Stimulated activated CD4-positive, alpha-beta T cell treated with anti-CD3 and anti-CD28 coated beads, Interleukin-12 subunit alpha, Interleukin-12 subunit beta, amount 100 ng/mL, for 4 hours (primary cell): ENCODE results near the gene VKORC1L1.
A peak's percentile ranks its signal among the peaks of the same experiment; 100 is the strongest.
"Not testable (repeated sequence)": the region's sequence is repeated elsewhere in the genome, so short reads cannot be mapped to it uniquely, and the experiment has no call there.

Source experiments
- DNase-seq: peaks from one replicate; pipeline ENCODE4 v3.0.0-alpha.2; 2020

VKORC1L1 gene

DNA sequence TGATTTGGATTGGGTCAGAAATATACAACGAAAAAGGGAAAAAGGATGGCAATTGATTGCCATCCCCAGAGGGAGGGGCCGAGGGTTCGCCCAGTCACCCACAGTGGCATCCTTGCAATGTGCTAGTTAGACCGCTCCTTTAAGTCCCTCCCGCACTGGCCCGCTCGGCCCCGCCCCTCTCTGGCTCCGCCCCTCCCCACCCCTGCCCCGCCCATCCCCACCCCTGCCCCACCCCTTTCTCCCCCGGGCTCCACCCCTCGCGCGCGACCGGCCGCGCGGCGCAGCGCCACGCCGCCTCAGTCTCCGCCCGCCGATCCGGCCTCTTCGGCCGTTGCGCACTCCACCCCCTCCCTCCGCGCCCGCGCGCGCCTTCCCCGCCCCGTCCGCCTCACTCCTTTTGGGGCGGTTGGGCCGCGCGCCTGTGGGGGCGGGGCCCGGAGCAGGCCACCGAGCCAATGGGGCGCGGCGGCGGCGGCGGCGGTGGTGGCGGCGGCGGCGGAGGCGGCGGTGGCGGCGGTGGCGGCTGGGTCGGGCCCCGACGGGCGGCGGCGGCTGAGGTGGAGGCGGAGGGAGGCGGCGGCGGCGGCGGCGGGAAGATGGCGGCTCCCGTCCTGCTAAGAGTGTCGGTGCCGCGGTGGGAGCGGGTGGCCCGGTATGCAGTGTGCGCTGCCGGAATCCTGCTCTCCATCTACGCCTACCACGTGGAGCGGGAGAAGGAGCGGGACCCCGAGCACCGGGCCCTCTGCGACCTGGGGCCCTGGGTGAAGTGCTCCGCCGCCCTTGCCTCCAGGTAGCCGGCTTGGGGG lies at the start of gene VKORC1L1:
VKORC1L1 (plus strand) TSS at position 299 of the 806 bp plus-strand sequence; CDS start at position 597, 298 bp downstream.
- peak; percentile 94 for DNase-seq

GRCh38 chr7:65827366-65827765 lies 45.5 kb upstream of the VKORC1L1 start:
- DNase-seq = no peak

DNA sequence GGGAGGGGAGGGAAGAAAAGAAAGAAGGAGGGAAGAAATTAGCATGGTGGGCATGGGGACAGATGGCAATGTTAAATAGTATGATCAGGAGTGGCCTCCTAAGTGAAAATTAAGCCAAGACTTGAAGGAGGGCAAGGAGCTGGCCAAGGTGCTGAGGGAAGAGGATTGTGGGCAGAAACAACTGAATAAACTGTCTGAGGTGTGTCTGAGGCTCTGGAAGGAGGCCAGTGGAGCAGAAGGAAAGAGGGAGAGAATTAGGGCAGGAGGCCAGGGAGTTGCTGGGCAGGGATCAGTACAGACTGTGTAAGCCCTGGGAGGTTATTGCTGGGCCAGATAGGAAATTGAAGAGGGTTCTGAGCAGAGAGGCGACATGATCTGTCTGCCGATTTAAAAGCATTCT lies 40.6 kb upstream of the VKORC1L1 start:
- no peak for DNase-seq

DNA sequence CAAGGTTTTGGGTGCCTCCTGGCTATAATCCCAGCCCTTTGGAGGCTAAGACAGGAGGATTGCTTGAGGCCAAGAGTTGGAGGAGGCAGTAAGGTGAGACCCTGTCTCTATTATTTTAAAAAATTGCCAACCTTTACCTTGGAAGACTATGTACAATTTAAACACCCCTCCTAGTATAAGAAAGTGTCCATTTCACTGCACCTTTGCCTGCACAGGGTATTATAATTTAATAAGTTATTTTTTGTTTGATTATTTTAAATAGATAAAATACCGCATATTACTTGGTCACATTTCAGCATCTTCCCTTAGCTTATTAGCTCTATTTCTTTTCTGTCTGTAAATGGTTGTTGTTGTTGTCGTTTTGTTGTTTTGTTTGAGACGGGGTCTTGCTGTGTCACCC lies 36.2 kb upstream of the VKORC1L1 start:
- not testable (repeated sequence) for DNase-seq

- DNase-seq = not testable (repeated sequence)
These were observed 35.3 kb upstream of the VKORC1L1 start for GRCh38 chr7:65837541-65837956.

DNA sequence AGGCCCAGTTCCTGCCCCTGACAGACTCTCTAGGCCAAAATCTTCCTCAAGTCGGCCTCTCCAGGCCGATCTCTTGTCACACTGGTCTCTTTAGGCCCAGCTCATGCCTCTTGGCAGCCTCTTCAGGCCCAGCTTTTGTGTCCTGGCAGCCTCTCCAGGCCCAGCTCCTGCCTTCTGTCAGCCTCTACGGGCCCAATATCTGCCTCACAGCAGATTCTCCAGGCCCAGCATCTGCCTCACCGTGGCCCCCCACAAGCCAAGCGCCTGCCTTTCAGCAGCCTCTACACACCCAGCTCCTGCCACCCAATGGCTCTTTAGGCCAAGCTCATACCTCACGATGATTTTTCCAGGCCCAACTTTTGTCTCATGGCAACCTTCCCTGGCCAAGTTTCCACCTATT lies 33.0 kb upstream of the VKORC1L1 start:
- no peak for DNase-seq

GRCh38 chr7:65840446-65840845 lies 32.4 kb upstream of the VKORC1L1 start:
- no peak for DNase-seq

- not testable (repeated sequence) for DNase-seq
These were observed 29.3 kb upstream of the VKORC1L1 start for GRCh38 chr7:65843616-65844015.

GRCh38 chr7:65846008-65846570 lies 26.8 kb upstream of the VKORC1L1 start:
- DNase-seq = no peak

GRCh38 chr7:65853426-65853825 lies 19.4 kb upstream of the VKORC1L1 start:
- not testable (repeated sequence) for DNase-seq

DNA sequence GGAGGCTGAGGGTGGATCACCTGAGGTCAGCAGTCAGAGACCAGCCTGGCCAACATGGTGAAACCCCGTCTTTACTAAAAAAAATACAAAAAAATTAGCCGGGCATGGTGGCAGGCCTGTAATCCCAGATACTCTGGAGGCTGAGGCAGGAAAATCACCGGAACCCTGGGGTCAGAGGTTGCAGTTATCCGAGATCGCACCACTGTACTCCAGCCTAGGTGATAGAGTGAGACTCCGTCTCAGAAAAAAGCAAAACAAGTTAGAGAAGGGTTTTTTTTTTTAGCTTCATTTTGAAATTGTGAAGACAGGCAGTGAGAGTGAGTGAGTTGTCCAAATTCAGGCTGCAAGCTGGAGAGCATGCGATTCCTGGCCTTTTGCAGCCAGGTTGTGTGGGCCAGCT lies 19.0 kb upstream of the VKORC1L1 start:
- not testable (repeated sequence) for DNase-seq

DNA sequence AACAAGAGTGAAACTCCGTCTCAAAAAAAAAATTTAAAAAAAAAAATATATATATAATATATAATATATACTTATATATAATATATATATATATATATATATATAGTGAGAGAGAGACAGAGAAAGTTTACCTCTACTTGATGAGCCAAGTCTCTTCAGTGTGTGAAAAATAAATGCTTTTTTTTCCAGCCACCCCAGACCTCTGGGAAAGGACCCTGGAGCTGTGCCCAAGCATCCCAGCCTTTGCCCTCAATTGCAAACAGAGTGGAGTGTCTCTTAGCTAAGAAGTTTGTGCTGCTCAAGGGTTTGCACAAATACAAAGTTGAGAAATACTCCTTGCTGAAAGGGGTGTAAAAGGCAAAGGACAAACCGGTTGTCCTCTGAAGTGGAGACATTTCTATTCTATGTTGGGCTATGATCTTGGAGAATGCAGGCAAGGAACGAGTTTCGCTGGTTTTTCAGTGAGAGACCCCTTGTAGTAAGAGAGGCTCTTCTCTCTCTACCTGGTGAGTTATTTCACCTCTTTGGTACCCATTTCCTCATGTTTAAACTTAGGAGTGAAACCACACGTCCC lies 15.5 kb upstream of the VKORC1L1 start:
- DNase-seq = not testable (repeated sequence)

- DNase-seq = not testable (repeated sequence)
These were observed 14.2 kb upstream of the VKORC1L1 start for GRCh38 chr7:65858660-65859059.

GRCh38 chr7:65866244-65866643 lies 6.6 kb upstream of the VKORC1L1 start:
- not testable (repeated sequence) for DNase-seq

- not testable (repeated sequence) for DNase-seq
These were observed 5.2 kb upstream of the VKORC1L1 start for GRCh38 chr7:65867681-65868080.

- not testable (repeated sequence) for DNase-seq
These were observed 3.6 kb upstream of the VKORC1L1 start for GRCh38 chr7:65869312-65869711.

GRCh38 chr7:65871451-65871850 lies 1.4 kb upstream of the VKORC1L1 start:
- not testable (repeated sequence) for DNase-seq

DNA sequence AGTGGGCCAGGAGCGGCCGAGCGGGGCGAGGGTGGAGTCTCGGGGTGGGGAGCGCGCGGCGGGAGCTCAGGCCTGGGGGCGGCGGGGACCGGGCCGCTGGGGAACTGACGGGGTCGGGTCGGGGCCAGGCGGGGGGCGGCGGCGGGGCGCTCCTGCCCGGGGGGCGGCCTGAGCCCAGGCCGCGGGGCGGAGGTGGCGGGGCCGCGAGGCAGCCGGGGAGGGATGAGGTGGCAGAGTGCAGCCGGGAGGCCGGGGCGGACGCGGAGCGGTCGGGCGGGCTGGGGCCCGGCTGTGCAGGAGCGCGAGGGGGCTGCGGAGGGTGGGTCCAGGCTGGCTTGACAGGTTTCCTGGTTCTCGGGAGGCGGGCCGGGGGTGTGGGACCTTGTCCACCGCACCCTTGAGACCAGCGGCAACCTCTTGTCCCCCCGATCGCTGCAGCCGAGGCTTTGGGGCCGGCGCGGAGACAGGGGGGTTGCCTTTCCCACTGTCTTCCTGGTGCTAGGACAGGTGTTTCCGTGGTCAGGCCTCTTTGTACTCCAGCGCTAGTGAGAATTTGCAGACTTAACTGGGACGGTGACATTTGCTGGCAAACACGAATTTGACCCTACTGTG lies 814 bp downstream of the VKORC1L1 start:
- peak; percentile 23 for DNase-seq

- DNase-seq = not testable (repeated sequence)
These were observed 2.8 kb downstream of the VKORC1L1 start for GRCh38 chr7:65875715-65876114.

- DNase-seq = not testable (repeated sequence)
These were observed 6.6 kb downstream of the VKORC1L1 start for GRCh38 chr7:65879292-65880153.

DNA sequence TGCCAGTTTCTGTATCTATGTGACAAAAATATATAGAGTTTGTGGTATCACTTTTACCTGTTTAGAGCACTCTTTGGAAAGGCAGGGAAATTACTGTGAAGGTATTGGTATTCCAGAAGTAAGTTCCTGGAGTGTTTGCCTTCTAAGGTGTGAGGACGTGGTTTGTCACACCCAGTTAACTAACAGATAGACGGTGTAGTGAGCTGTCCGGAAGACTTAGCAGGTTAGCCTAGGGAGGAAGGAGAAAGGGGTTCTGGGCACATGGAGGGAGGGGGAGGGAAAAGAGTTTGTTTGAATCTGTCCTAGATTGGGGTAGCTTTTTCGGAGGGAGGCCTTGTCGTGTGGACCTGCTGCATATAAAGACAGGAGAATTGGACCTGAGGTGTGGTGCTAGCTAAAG lies 7.4 kb downstream of the VKORC1L1 start:
- DNase-seq = not testable (repeated sequence)

- not testable (repeated sequence) for DNase-seq
These were observed 12.1 kb downstream of the VKORC1L1 start for GRCh38 chr7:65884983-65885382.
